Suppressor macrophage (primary cell): ENCODE measurements around the gene ALDH16A1.
"Not testable (repeated sequence)": the region's sequence is repeated elsewhere in the genome, so short reads cannot be mapped to it uniquely, and the experiment has no call there.

ENCODE experiments used
- DNase-seq, 4 experiments: peaks; one replicate each; pipeline ENCODE4 v3.0.0-alpha.2; 2020 to 2022

The ALDH16A1 gene

GRCh38 chr19:49441210-49441959 is 11.6 kb upstream of the ALDH16A1 start, which contains the start of gene SLC17A7:
SLC17A7 (minus strand) TSS chr19:49441527; CDS start chr19:49441379, 148 bp downstream.
- peak; percentile 33 to 69 (median 50) for DNase-seq

DNA sequence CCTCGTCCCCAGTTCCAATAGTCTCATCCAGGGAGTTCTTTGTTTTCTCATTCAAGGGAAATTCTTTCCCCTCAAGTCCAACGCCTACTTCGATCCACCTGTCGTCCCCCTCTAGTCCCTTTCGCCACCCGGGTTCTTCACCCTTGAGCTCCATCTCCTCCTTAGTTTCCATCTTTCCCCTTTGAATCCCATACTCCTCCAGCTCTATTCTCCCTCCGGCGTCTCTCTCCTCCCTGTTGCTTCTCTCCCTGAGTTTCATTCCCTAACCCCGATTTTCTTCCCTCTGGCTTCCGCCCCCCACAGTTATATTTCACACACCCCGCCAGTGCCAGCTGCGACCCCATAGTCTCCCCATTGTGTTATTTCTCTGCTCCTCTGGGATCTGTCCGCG is 11.1 kb upstream of the ALDH16A1 start:
- no peak for DNase-seq

GRCh38 chr19:49442354-49442753 is 10.7 kb upstream of the ALDH16A1 start:
- DNase-seq, result peak in 2 of 4 experiments; percentile 20 to 28

DNA sequence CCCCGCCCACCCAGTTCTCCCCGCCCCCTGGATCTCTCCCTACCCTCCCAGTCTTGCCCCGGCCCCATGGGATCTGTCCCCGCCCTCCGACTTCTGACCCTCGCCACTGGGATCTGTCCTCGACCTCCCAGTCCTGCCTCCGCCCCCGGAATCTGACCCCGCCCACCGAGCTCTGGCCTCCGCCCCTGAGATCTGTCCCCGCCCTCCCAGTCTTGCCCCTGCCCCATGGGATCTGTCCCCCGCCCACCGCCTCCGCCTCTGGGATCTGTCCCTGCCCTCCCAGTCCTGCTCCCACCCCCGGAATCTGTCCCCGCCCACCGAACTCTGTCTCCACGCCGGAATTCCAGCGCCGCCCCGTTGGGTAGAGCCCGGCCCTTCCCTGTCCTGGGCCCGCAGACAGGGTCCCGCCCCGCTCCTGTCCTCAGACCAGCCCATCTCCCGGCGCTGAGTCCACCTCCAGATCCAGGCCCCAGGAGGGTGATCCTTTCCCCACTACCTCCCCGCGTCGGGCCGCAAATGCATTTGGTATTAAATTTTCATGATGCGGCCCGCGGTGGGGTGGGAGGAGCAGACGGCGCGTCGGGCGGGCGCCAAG is 10.2 kb upstream of the ALDH16A1 start:
- peak; percentile 72 to 91 (median 82) for DNase-seq

DNA sequence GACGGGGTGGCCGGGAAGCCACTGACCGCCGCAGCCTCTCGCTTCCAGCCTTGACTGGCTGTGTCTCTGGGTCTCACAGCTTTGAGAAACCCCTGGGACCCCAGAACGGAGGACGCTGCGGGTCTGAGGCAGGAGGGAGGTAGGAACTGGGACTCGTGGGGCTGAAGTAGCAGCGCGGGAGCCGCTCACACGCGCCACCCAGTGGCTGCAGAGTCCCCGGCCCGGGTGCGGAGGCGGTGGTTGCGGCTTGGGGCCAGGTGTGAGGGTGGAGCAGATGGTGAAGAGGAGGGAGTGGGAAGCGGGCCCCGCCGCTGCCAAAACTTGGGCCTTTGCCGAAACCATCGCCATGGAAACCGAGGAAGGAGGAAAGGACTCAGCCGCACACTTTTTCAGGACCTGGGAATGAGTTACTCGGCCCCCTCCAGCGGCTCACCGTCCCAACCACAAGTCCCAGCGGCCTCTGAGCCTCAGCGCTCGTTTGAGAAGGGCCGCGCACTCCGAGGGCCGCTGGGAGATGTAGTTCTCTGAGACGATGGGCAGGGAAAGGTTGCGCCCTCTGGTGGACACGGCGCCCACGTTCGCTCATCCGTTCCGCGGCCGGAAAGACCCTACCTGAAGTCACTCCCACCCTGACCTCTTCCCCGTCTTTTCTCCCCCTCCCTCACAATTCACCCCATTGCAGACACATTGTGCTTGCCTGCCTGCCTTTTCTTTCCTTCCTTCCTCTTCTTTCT is 9.5 kb upstream of the ALDH16A1 start:
- peak; percentile 95 to 97 (median 97) for DNase-seq

DNA sequence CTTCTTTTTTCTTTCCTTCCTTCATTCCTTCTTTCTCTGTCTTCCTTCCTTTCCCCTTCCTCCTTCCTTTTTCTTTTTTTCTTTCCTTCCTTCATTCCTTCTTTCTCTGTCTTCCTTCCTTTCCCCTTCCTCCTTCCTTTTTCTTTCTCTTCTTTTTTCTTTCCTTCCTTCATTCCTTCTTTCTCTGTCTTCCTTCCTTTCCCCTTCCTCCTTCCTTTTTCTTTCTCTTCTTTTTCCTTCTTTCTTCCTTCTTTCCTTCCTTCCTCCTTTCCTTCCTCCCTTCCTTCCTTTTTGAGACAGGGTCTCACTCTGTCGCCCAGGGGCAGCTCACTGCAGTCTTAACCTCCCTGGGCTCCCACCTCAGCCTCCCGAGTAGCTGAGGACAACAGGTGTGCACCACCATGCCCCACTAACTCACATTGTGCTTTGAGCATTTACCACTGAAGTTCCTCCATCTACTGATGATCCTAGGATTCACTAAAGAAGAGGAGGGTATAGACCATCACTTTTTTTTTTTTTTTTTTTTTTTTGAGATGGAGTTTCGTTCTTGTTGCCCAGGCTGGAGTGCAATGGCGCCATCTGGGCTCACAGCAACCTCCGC is 8.8 kb upstream of the ALDH16A1 start:
- DNase-seq, result not testable (repeated sequence)

DNA sequence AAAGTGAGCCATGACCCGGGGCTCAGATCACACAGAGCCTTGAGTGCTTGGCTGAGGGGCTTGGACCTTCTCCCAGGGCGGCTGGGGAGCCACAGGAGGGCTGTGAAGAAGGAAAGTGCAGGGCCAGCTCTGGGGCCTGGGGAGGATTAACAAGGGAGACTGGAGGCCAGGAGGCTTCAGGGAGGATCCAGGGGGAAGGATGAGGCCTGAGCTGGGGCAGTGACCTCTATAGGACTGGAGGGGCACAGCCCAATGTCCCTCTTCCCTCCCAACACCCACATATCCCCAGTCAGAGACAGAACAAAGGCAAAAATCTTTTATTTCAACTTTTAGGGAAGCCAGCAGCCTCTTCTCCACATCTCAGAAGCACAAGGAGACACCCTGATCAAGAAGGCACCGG is 7.0 kb upstream of the ALDH16A1 start:
- DNase-seq, result peak in 2 of 4 experiments; percentile 16 to 22

DNA sequence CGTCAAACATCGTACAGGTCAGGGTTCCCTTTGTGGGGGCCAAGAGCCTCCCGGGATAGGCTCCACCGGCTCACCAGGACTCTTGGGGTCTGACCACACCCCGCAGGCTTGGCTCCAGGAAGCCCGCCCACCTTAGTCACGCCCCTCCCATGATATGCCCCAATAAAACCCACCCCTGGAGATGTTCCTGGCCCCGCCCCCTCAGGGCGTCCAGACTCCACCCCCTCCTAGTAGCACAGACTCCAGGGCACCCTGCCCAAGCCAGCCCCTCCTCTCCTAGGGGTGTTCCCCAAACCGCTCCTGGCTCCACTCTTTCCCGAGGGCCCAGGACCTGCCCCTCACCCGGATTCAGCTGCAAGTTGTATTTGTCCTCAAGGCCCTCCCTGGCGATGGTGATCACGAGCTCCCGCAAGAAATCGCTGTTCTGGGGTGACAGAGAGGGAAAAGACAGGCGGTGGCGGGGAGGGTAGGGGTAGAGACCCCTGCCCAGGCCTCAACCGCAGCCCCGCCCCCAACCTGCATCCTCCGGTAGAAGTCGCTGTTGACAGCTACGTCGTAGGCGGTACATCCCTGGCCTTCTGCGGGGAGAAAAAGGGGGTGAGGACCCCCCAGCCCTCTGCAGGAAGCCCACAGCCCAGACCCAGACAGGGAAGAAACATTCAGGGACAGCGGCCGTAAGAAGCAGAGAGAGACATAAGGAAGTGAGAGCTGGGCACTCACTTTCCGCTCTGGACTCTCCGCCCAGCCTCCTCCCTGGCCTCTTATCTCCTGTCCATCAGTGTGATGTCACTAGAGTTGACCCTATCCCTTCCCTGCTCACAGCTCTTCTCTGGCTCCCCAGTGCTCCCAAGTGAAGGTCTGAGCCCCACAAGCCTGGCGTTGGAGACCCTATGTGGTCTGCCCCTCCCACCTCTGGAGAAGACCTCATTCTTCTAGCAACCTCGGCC is 5.3 kb upstream of the ALDH16A1 start:
- DNase-seq, result no peak

- no peak for DNase-seq
Measured at GRCh38 chr19:49448432-49448786, 4.6 kb upstream of the ALDH16A1 start.

GRCh38 chr19:49450405-49450804 is 2.6 kb upstream of the ALDH16A1 start:
- DNase-seq, result no peak

DNA sequence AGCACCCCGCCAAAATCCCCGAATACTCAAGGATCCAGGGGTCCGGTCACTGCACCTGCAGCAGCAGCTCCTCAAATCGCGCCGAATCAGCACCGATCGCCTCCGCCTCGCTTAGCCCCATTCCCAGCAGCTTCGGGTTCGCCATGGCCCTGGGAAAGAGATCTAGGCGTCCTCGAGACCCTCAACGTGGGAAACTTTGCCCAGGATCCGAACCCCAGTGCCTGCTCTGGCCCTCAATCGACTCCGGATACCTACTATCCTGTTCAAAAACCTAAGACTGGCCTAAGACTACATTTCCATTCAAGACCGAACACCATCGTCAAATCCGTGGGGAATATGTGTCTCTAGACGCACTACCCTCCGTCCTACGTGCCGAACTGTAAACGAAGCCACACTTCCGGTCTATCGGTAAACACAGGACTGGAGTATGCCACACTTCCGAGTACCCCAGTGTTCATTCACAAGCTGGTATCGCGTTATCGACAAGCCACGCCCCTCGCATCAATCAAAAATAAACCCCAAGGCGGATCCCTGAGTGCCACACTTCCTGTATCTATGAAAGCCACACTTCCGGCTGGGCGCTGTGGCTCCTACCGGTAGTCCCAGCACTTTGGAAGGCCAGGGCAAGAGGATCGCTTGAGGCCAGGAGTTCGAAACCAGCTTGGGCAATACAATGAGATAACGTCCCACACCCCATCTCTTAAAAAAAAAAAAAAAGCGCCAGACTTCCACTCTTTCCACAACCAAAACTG is 1.4 kb upstream of the ALDH16A1 start, which contains the start of gene PIH1D1:
Gene PIH1D1, minus strand, starts transcription at position 385 of the 752 bp plus-strand sequence. Its CDS starts 240 bp downstream, at position 145.
- peak; percentile 97 to 100 (median 98) for DNase-seq

- DNase-seq, result peak in 2 of 4 experiments; percentile 28 to 37
Measured at GRCh38 chr19:49453757-49454240, 774 bp downstream of the ALDH16A1 start.

DNA sequence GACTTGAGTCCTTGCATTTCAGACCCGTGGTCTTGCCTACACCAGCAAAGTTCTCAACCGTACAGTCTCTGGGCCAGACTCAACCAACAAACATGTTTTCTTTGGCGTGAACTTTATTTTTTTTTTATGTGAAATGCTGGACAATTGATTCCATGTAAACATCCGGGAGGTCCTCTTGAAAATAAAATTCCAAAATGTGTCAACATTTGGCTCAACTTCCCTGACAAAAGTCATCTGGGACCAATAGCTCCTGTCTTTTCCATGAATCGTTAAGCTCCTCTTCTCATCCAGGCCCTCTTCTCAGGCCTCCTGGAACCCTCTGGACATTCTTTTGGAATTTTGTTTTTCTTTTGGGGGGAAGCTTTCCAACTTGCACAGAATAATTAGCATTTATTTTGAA is 2.7 kb downstream of the ALDH16A1 start:
- no peak for DNase-seq

- peak in 1 of 4 experiments; percentile 25 for DNase-seq
Measured at GRCh38 chr19:49456326-49456725, 3.3 kb downstream of the ALDH16A1 start.

DNA sequence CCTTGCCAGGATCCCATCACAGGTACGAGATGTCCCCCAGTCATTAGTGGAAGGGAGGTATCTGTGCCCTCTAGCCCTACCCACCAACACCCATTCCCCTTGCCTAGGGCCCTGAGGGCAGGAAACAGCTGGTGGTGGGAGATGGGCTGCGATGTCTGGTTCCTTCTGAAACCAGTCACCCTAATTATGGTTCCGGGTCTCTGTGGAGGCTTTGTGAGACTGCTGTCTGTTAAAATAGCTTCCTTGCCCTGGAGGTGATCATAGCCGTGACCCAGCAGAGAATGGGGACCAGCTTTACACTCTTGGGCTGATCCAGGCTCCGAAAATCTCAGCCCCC is 5.5 kb downstream of the ALDH16A1 start:
- no peak for DNase-seq

GRCh38 chr19:49459388-49459787 is 6.4 kb downstream of the ALDH16A1 start:
- no peak for DNase-seq

DNA sequence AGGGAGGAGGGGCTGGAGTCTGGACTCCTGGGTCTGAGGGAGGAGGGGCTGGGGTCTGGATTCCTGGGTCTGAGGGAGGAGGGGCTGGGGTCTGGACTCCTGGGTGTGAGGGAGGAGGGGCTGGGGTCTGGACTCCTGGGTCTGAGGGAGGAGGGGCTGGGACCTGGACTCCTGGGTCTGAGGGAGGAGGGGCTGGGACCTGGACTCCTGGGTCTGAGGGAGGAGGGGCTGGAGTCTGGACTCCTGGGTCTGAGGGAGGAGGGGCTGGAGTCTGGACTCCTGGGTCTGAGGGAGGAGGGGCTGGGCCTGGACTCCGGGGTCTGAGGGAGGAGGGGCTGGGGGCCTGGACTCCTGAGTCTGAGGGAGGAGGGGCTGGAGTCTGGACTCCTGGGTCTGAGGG is 8.1 kb downstream of the ALDH16A1 start:
- not testable (repeated sequence) for DNase-seq

- DNase-seq, result no peak
Measured at GRCh38 chr19:49461656-49462055, 8.6 kb downstream of the ALDH16A1 start.

- DNase-seq, result no peak
Measured at GRCh38 chr19:49462492-49462891, 9.5 kb downstream of the ALDH16A1 start.

- DNase-seq, result no peak
Measured at GRCh38 chr19:49463960-49464740, 11.1 kb downstream of the ALDH16A1 start.
